HepG2 (cell line): Measurements from ENCODE around the gene LSR. TPM values are rescaled to one million over a fixed set of nuclear protein-coding genes. Genes with fewer than 3 reads are reported as not detected.

Experiments used
- FOSL1 ChIP-seq: sonication (generic); formaldehyde crosslinking; IDR thresholded peaks from 2 replicates; pipeline ENCODE4 v1.9.0; 2021; ENCODE audit warnings: missing genetic modification reagents, borderline replicate concordance
- NFYC ChIP-seq: IDR thresholded peaks from 2 replicates; pipeline ENCODE4 v1.6.1; 2016; ENCODE audit warnings: missing genetic modification reagents, missing compliant biosample characterization
- ZNF263 ChIP-seq: sonication (generic); formaldehyde crosslinking; IDR thresholded peaks from 2 replicates; pipeline ENCODE4 v1.4.0; 2020; ENCODE audit warnings: missing genetic modification reagents
- polyA plus RNA-seq, 8 experiments: library from polyadenylated mRNA; depleted of rRNA in 3 of 8; stranded (reverse) in 7 of 8; unstranded in 1 of 8; fragments of >200 nt; fragmentation: Illumina TruSeq in 4 of 8; extraction: Trizol in 4 of 8; gene quantifications; 2 replicates each; pipeline versions ENCODE4 v1.2.1 to v1.2.3, GENCODE V29; 2011 to 2016; ENCODE audit warnings: low read depth in 4 of 8, missing spikeins in 1 of 8, mixed read lengths in 1 of 8; ENCODE audit not compliant: insufficient read depth in 1 of 8
- total RNA-seq, 5 experiments: library from RNA; depleted of rRNA; stranded (reverse); fragments of >200 nt; fragmentation: Illumina TruSeq; extraction: Trizol; gene quantifications; 2 replicates each; pipeline ENCODE4 v1.2.3, GENCODE V29; 2016; ENCODE audit warnings: low read depth in 1 of 5
- TF ChIP-seq, protein P1 (sequence below): sonication (generic); formaldehyde crosslinking; IDR thresholded peaks from 2 replicates; pipeline ENCODE4 v1.4.0; 2020; ENCODE audit warnings: missing genetic modification reagents, borderline replicate concordance
- TF ChIP-seq, protein P2 (sequence below): sonication (generic); formaldehyde crosslinking; IDR thresholded peaks from 2 replicates; pipeline ENCODE4 v1.4.0; 2020; ENCODE audit warnings: missing genetic modification reagents, borderline replicate concordance
- TF ChIP-seq, protein P3 (sequence below): IDR thresholded peaks from 2 replicates; pipeline ENCODE4 v1.6.1; 2016; ENCODE audit warnings: low read depth, borderline replicate concordance
- TF ChIP-seq, protein P4 (sequence below), 2 experiments: fragments of 450-650 bp in 1 of 2; sonication (generic) in 1 of 2; formaldehyde crosslinking; IDR thresholded peaks; 2 replicates each; pipeline versions ENCODE4 v1.5.0 to v1.8.0; 2020 to 2022; ENCODE audit warnings: mild to moderate bottlenecking in 1 of 2, missing genetic modification reagents in 1 of 2
- TF ChIP-seq, protein P5 (sequence below): sonication (generic); formaldehyde crosslinking; IDR thresholded peaks from 2 replicates; pipeline ENCODE4 v1.8.0; 2022; ENCODE audit warnings: missing genetic modification reagents, mild to moderate bottlenecking, inconsistent platforms, borderline replicate concordance
- TF ChIP-seq, protein P6 (sequence below): IDR thresholded peaks from 2 replicates; pipeline ENCODE4 v1.6.1; 2016; ENCODE audit warnings: mild to moderate bottlenecking, missing biosample characterization, missing genetic modification reagents
- TF ChIP-seq, protein P7 (sequence below): sonication (generic); formaldehyde crosslinking; IDR thresholded peaks from 2 replicates; pipeline ENCODE4 v1.5.0; 2020; ENCODE audit warnings: missing genetic modification reagents
- TF ChIP-seq, protein P8 (sequence below): sonication (generic); formaldehyde crosslinking; IDR thresholded peaks from 2 replicates; pipeline ENCODE4 v1.9.0; 2021; ENCODE audit warnings: mild to moderate bottlenecking, missing genetic modification reagents

Gene LSR
- total and polyA plus RNA-seq, 2 of the 13 experiments (the other 11 are each of a cell fraction or from before 2014, with no cell fraction given): 29.2 to 79.2 TPM

DNA sequence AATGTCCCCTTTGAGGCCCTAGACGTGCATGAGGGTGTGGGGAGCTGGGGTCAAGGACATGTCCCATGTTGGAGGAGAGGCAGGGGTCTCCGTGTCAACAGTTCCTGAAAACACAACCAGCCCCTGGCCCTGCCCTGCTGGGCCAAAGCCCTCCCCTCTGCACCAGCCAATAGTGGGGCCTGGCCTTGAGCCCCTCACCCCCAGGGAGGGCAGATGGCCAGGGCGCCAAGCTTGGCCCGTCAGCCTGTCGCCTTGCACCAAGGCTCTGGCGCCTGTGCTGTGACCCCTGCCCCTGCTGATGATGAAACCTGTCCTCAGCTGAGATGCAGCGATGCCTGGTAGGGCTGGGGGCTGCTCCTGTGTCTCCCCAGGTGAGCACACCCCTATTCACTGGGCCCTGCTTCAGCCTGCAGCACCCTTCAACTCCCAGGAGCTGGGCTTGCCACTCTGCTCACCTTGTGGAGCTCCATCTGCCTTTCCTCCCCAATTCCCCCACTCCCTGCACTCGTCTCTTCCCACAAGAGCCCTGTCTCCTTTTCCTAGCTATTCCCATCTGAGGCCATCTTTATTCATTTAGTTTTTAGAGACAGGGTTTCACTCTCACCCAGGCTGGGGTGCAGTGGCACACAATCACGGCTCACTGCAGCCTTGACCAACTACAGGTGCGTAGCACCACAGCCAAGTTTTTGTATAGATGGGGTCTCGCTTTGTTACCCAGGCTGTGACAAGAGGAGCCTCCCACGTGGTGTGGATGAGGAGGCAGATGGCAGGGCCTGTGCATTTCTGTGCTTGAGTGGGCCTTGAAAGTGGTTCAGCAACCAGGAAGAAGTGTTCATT, 31.4 kb downstream of the LSR start (continued):
- TF ChIP-seq, protein P1, sequence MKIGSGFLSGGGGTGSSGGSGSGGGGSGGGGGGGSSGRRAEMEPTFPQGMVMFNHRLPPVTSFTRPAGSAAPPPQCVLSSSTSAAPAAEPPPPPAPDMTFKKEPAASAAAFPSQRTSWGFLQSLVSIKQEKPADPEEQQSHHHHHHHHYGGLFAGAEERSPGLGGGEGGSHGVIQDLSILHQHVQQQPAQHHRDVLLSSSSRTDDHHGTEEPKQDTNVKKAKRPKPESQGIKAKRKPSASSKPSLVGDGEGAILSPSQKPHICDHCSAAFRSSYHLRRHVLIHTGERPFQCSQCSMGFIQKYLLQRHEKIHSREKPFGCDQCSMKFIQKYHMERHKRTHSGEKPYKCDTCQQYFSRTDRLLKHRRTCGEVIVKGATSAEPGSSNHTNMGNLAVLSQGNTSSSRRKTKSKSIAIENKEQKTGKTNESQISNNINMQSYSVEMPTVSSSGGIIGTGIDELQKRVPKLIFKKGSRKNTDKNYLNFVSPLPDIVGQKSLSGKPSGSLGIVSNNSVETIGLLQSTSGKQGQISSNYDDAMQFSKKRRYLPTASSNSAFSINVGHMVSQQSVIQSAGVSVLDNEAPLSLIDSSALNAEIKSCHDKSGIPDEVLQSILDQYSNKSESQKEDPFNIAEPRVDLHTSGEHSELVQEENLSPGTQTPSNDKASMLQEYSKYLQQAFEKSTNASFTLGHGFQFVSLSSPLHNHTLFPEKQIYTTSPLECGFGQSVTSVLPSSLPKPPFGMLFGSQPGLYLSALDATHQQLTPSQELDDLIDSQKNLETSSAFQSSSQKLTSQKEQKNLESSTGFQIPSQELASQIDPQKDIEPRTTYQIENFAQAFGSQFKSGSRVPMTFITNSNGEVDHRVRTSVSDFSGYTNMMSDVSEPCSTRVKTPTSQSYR: peak; percentile 67; the same call in 1 of the 2 replicates
- TF ChIP-seq ZNF263 (CRISPR knock-in tag): no peak
- TF ChIP-seq, protein P2, sequence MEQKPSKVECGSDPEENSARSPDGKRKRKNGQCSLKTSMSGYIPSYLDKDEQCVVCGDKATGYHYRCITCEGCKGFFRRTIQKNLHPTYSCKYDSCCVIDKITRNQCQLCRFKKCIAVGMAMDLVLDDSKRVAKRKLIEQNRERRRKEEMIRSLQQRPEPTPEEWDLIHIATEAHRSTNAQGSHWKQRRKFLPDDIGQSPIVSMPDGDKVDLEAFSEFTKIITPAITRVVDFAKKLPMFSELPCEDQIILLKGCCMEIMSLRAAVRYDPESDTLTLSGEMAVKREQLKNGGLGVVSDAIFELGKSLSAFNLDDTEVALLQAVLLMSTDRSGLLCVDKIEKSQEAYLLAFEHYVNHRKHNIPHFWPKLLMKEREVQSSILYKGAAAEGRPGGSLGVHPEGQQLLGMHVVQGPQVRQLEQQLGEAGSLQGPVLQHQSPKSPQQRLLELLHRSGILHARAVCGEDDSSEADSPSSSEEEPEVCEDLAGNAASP: peak; percentile 50; the same call in 1 of the 2 replicates
- TF ChIP-seq, protein P3, sequence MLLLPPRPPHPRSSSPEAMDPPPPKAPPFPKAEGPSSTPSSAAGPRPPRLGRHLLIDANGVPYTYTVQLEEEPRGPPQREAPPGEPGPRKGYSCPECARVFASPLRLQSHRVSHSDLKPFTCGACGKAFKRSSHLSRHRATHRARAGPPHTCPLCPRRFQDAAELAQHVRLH (CRISPR knock-in tag): peak; percentile 31; the same call in 1 of the 2 replicates
- no peak for TF ChIP-seq FOSL1 (CRISPR knock-in tag)
- TF ChIP-seq, protein P4, sequence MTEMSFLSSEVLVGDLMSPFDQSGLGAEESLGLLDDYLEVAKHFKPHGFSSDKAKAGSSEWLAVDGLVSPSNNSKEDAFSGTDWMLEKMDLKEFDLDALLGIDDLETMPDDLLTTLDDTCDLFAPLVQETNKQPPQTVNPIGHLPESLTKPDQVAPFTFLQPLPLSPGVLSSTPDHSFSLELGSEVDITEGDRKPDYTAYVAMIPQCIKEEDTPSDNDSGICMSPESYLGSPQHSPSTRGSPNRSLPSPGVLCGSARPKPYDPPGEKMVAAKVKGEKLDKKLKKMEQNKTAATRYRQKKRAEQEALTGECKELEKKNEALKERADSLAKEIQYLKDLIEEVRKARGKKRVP (CRISPR knock-in tag; IDR thresholded peaks at IDR 0.05): peak in 1 of 2 experiments; percentile 90; a peak in 2 of 4 replicates
- TF ChIP-seq, protein P5, sequence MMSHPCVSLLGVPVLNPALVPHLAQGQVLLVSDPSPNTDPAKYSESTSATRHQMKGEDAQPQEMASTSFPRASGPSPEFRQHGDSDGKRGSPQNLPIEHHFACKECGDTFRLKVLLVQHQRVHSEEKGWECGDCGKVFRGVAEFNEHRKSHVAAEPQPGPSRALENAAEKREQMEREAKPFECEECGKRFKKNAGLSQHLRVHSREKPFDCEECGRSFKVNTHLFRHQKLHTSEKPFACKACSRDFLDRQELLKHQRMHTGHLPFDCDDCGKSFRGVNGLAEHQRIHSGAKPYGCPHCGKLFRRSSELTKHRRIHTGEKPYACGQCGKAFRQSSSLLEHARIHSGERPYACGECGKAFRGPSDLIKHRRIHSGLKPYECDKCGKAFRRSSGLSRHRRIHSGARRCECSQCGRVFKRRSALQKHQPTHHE (CRISPR knock-in tag): no peak
- TF ChIP-seq, protein P6, sequence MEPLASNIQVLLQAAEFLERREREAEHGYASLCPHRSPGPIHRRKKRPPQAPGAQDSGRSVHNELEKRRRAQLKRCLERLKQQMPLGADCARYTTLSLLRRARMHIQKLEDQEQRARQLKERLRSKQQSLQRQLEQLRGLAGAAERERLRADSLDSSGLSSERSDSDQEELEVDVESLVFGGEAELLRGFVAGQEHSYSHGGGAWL (CRISPR knock-in tag): no peak
- TF ChIP-seq, protein P7, sequence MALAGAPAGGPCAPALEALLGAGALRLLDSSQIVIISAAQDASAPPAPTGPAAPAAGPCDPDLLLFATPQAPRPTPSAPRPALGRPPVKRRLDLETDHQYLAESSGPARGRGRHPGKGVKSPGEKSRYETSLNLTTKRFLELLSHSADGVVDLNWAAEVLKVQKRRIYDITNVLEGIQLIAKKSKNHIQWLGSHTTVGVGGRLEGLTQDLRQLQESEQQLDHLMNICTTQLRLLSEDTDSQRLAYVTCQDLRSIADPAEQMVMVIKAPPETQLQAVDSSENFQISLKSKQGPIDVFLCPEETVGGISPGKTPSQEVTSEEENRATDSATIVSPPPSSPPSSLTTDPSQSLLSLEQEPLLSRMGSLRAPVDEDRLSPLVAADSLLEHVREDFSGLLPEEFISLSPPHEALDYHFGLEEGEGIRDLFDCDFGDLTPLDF (CRISPR knock-in tag): no peak
- TF ChIP-seq, protein P8, sequence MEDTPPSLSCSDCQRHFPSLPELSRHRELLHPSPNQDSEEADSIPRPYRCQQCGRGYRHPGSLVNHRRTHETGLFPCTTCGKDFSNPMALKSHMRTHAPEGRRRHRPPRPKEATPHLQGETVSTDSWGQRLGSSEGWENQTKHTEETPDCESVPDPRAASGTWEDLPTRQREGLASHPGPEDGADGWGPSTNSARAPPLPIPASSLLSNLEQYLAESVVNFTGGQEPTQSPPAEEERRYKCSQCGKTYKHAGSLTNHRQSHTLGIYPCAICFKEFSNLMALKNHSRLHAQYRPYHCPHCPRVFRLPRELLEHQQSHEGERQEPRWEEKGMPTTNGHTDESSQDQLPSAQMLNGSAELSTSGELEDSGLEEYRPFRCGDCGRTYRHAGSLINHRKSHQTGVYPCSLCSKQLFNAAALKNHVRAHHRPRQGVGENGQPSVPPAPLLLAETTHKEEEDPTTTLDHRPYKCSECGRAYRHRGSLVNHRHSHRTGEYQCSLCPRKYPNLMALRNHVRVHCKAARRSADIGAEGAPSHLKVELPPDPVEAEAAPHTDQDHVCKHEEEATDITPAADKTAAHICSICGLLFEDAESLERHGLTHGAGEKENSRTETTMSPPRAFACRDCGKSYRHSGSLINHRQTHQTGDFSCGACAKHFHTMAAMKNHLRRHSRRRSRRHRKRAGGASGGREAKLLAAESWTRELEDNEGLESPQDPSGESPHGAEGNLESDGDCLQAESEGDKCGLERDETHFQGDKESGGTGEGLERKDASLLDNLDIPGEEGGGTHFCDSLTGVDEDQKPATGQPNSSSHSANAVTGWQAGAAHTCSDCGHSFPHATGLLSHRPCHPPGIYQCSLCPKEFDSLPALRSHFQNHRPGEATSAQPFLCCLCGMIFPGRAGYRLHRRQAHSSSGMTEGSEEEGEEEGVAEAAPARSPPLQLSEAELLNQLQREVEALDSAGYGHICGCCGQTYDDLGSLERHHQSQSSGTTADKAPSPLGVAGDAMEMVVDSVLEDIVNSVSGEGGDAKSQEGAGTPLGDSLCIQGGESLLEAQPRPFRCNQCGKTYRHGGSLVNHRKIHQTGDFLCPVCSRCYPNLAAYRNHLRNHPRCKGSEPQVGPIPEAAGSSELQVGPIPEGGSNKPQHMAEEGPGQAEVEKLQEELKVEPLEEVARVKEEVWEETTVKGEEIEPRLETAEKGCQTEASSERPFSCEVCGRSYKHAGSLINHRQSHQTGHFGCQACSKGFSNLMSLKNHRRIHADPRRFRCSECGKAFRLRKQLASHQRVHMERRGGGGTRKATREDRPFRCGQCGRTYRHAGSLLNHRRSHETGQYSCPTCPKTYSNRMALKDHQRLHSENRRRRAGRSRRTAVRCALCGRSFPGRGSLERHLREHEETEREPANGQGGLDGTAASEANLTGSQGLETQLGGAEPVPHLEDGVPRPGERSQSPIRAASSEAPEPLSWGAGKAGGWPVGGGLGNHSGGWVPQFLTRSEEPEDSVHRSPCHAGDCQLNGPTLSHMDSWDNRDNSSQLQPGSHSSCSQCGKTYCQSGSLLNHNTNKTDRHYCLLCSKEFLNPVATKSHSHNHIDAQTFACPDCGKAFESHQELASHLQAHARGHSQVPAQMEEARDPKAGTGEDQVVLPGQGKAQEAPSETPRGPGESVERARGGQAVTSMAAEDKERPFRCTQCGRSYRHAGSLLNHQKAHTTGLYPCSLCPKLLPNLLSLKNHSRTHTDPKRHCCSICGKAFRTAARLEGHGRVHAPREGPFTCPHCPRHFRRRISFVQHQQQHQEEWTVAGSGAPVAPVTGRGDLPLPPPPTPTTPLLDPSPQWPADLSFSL: peak; percentile 68; the same call in 1 of the 2 replicates
- TF ChIP-seq NFYC: peak; percentile 60
